Kasumi-1 (cell line): Measurements from ENCODE around the gene FIGN.

Experiments
- DNase-seq, 2 experiments: peaks; one replicate each; lab custom pipeline; 2025; lab: John Stamatoyannopoulos, UW

Gene FIGN

DNA sequence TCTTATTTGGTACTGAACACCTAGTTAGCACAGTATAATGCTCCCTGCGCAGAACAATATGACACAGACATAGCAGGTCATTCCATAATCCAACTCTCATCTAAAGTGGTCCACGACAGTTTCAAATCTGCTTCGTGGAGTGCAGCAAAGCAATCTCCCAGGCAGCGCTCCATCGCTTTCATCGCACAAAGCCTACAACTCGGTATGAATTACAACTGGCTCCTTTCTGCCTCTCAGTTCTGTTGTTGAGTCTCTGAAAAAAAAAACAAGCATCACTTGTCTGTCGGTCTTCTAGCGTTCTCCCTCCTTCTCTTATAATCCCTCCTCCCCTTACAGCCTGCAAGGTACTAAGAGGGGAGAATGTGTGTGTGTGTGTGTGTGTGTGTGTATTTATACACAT lies 123.5 kb downstream of the FIGN start:
- DNase-seq: no peak

DNA sequence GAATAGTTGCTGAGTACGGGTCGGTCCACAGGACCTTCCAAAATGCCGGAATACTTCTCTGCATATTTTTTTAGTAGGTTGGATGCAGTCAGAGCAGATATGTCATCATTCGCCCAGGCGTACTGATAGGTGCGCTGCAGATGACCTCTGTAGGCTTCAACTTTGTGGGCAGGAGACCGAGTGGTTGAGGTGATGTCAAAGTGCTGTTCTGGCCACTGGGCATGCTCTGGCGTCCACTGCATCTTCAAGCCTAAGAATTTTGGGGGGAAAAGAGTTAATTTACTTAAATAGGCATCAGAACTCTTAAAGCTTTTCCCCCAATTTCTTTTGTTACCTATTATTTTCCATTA lies 124.3 kb downstream of the FIGN start:
- no peak for DNase-seq

DNA sequence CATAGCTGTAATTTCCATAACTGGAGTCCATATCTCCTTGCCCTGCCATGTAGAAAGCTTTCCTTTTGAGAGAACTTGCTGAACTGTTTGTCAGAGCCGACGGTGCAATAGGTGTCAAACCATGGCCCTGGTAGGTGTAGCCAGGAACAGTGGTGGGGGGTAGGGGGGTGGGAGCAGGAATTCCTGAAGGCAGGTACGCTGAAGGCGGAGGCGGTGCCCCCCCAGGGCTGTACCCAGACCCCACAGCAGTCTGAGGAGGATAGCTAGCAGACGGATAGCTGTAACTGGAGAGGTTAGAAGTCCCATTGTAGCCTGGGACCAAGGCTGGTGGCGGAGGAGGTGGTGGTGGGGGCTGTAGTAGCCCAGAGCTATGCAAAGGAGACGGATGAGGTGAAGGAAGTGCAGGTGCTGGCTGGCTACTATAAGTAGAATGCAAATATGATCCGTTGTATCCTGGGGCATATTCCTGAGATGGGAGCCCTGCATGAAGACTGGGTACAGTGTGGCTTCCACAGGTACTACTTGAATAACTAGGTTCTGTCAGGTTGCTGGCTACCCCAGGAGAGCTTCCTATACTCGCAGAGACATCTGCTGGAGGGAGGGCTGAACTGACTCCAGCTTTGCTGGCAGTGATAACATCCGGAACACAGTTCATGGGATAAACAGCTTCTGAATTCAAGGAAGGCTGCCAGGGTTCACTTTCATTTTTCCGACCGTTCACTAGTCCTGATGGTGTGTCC lies 124.8 kb downstream of the FIGN start:
- DNase-seq: no peak

DNA sequence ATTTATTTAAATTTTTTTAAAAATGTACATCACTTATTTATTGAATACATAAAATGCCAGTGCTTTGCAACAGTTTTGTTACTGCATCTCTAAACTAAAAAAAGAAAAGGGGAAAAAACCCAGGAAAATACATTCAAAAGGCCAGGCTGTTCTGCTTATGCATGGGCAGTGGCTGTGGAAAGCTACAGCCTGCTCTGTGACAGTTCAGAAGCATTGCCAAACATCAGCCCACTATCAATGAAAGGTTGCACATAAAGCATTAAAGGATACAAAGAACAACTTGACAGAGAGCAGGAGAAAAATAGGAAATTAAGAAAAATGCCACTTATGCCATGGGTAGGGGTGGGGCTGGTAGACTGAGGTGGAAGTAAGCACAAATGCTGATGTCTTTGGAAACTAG lies 128.2 kb downstream of the FIGN start:
- no peak for DNase-seq

DNA sequence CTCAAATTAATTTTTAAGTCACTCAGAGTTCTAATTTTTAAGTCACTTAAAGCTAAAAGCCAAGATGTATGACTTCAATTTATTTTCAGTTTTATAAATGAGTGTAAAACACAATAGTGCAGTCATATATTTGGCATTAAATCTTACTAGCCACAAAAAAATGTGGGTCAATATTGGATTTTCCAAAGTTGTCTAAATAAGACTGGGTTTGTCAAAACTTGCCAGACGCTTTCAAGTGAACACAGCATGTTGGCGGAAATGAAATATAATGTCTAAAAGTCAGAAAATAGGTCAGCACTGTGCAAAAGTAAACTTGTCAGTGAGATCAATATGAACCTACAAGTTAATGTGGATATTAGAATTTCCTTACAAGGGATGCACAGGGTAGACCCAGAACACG lies 128.9 kb downstream of the FIGN start:
- DNase-seq: no peak

DNA sequence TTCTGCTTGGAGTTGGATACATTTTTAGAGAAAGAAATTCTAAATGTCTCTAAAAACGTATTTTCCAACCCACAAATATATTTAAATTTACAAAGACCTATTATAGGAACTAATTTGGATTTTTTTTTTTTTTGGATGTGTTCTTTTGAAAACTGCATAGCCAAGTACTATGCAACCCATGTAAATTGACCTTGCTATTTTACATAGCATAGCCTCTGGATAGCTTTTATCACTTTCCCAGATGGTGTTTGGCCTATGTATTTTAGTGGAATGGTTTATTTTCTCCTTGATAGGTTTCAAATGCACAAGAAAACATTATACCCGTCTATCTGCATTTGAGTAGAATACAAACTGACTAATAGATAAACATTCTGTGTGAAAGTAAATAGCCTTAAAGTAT lies 130.0 kb downstream of the FIGN start:
- DNase-seq: no peak

DNA sequence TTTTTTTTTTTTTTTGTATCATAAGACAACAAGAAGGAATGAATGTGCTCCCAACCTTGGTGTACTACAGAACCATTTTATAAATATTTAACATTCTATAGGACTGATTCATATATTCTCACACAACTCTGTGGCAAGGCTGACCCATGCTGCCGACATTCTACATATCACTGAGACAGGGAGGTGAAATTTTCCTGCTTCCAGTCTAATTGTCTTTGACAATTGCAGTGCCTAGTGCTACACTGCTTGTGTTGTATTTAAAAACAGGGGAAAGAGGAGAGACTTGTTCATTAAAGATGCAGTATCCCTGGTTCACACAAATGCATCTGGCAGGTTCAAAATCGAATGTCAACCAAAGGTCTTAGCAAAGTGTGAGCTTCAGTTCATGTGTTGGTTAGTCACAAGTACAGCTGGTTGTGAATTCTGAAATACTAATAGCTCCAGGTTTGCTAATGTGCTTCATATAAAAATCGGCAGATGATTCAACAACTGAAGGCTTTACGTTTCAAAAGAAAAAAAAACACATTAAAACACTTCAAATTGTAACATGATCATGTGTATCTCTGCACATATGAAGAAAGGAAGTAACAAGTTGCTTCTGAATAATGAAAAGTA lies 130.8 kb downstream of the FIGN start:
- DNase-seq: no peak

DNA sequence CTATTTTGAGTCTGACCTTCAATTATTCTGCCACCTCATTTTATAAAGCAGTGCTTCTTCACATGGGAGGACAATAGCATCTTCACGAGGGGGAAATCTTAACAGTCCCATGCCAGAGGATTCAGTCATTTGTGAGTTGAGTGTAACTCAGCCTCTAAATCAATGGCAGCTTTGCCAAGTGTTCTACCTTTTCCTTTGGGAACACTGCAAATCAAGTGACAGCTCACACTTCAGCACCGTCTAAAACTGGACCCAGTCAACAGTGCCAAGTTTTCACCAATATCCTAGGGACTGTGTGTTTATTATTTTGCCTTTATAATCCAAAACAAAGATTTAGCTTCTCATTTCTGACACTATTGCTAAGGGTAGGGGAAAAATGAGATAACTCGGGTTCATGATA lies 133.6 kb downstream of the FIGN start:
- no peak for DNase-seq

DNA sequence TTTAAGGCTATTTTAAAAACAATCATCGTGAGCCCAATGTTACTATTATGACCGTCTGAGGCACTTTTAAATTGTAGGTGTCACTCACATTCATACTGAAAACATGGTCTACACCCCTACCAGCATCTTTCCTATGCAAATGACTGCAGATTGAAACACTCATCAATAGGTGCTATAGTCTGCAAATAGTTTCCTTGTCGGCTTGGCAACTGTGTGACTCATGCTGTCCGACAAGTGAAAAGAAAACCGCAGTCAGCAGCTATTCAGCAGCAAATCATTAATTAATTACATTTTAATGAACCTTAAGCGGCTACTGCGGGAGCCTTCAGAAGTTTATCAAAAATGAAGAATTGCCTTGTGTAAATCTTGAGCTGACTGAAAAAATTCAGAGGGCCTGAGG lies 134.4 kb downstream of the FIGN start:
- no peak for DNase-seq

DNA sequence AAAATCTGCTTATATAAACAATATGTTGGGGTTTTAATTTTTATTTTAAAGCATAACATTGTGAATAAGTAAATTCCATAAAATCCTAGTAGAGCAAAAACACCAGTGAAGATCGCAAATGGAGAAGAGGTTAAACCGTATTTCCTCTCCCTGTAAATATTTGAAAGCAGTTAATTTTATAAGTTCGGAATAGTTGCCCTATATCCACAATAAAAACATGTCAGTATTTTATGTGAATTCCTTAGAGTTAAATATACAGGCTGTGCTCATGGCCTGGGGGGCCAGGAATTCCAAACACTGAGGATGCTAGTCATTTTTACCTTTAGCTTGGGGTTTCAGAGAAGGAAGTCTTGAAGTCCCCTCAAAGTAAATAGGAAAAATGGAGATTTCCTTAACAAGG lies 135.0 kb downstream of the FIGN start:
- DNase-seq: no peak

DNA sequence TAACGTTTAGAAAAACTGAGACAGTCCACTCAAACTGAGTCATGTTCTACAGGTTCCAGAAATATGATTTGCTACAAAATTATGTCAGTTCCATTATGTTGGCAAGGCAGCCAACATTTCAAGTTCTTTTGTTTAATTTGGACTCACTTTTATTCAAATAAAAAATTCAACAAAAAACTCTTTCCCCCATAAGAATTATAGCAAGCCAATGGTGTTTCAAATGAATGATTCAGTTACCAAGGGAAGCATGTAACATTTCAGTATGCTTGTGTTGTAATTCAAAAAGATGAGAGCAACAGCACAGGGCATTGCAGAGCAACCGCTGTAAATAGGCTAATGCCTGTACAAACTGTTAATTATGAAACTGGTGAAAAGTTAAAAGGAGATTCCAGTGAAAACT lies 140.8 kb downstream of the FIGN start:
- no peak for DNase-seq

DNA sequence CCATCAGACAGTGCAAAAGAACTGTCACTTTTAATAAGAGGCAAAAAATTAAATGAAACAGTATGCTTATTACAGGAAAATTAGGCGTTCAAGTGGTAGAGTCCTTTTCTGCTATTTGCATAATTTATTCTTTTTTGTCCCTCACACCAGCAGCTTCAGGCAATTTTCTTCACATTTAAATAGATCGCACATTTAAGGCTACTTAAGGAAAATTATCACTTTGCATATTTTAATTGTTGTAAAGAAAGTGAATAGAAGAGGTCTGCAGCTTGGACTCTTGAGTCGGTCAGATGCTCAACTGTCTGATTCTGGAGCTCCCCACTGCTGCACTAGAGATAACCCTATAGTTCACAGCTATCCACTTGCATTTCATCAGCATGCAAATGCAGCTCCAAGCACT lies 141.3 kb downstream of the FIGN start:
- no peak for DNase-seq

DNA sequence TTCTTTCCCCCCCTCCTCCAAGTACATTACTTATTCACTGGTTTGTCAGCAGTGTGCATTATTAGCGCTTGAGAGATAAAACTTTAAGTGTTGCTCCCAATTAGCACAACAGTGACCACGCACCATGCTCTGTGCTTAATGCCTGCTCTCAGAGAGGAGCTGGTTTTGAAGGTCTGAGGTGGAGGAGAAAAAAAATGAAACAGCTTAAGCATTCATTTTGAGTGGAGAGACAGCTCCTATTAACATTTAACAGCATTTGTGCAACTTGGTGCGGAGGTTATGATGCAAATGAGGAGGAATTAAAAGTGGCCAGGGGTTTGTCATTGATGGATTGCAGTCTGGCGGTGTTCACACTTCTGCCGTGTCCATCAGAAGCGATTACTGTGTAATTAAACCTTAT lies 141.8 kb downstream of the FIGN start:
- DNase-seq: no peak

DNA sequence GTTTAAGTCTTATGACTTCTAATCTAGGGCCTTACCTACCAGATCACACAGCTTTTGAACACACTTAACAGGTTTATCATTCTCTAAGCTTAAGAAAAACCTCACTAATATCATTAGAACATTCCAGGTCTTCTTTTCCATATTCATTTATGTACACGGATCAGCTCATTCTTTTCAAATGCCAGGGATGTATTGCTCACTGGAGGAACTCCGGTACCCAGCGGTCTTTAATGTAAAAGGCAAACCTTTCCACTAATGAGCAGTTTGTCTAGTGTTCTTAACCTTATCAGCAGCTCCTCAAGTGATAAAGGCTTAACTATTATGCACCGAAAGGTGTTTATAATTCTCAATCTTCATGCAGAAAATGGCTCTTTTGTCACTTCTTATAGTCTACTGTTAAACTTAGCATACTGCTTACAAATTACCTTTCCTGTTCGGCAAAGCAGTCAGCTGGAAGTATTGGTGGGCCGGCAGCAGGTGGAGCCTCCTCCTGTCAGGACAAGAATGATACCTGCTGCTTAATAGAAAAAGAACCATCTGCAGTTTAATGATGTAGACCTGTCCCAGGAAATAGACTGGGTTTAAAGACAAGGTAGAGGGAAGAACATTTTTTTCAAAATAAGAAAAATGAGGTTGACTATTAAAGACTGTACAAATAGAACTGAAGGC lies 142.7 kb downstream of the FIGN start:
- DNase-seq: no peak

DNA sequence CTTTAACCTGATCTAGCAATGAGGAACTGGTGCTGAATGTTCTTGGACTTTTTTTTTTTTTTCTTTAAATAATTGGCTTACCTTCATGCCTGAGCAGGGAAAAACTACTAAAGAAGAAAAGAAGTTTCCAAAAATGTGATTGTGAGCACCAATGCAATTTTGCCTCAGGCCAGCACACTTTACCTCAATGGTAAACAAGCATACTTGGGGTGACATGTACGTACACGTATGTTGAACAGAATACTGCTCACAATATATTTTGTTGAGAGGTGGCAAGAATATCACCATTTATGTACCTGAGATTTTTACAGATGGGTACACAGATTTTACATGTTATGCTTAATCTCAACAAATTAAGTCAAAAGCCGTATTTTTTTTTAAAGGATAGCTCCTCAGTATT lies 144.3 kb downstream of the FIGN start:
- no peak for DNase-seq

DNA sequence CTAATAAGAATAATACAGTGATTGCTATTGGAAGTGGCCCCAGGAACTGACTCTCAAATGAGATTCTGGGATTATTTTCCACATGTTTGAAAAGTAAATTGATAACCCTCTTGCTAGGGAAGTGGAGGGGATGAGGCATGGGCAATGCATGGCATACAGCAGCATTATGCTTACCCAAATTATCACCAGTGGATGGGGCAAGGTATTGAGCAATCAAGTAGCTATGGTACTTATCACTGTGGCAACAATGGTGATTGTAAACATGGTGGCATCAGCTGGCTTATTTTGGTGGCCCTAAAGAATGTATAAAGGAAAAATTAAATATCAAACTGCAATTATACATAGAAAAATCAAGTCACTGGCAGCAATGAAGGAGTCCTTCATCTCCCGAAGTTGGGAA lies 155.1 kb downstream of the FIGN start:
- DNase-seq: no peak

DNA sequence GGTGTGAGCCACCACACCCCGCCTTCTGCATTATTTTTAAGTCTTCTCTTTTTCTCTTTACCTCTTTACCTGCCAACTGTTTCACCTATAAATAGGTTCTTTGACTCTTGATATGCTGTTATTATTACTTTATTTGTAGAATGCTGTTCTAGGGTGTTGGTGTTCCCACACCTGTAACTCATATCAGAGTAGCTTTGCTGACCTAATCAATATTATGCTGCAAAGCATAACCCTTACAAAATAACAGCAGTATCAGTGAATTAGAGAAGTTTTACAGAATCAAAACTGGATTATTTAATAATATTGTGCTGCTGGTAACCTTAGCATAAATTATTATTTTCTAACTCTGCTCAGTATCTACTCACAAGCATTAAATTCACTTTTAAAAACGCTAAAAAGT lies 161.5 kb downstream of the FIGN start:
- DNase-seq: no peak

DNA sequence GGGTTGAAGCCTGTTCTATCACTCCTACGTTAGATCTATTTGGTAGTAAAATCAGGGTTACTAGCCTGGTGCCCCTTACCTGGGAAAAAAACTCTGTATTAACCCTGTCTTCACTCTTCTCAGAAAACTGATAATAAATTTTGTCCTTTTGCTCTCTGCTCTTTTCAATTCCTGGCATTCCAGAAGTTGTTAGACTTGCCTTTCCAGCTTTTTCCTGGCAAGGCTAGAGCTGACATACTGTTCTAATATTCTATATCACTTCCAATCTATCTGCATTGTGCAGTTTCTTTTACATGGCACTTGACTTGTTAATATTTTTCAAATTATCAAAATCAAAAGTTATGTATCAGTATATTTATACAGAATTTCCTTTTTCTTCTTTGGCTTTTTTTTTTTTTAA lies 162.2 kb downstream of the FIGN start:
- no peak for DNase-seq

DNA sequence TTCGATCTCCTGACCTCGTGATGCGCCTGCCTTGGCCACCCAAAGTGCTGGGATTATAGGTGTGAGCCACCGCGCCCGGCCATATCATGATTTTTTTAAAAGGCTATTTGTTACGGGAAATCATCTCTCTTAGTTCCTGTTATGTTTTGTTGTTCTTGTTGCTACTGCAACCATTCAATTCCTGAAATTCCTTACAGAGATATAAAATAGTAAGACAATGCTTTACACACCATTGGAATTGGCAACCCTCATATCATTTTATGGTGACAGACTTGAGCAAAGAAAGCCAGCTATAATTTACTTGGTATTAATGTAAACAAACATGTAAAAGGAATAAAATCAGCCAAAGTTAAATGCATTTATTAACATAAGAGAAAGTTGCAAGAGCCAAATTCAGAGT lies 163.0 kb downstream of the FIGN start:
- DNase-seq: no peak

DNA sequence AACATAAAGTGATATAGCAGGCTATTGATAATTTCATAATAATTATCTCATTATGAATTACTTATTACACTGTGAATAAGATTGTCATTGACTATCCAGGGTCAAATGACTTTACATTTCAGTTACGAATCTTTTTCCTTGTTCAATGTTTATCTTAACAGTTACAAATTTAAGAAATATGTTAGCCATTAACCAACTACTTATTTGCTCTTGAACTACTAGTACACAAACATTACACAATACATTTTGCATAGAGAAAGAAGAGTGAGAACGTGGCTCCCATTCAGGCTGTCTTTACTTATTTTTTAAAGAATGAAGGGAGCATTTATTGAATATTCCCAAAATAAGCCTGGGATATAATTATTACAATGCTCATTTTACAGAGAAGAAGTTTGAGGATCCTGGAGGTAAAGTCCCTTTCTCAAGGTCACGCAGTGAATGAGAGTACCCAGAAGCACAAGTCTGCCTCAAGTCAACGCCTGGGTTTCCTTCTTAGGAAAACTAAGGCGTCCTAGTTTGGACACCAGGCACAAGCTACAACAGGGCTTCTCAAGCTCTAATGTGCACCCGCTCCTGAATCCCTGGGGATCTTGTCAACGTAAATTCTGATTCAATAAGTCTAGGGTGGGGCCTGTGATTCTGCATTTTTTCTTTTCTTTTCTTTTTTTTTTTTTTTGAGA lies 164.2 kb downstream of the FIGN start:
- no peak for DNase-seq

DNA sequence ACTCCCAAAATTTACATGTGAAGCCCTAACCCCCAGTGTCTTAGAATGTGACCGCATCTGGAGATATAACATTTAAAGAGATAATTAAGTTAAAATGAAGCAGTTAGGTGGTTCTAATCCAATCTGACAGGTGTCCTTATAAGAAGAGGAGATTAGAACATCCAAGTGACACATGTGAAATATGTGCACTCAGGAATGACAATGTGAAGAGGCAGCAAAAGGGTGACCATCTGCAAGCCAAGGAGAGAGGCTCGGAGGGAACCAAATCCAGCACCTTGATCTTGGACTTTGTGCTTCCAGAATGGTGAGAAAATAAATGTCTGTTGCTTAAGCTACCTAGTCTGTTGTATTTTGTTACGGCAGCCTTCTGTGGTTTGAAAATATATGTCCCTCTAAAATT lies 165.4 kb downstream of the FIGN start:
- DNase-seq: no peak

DNA sequence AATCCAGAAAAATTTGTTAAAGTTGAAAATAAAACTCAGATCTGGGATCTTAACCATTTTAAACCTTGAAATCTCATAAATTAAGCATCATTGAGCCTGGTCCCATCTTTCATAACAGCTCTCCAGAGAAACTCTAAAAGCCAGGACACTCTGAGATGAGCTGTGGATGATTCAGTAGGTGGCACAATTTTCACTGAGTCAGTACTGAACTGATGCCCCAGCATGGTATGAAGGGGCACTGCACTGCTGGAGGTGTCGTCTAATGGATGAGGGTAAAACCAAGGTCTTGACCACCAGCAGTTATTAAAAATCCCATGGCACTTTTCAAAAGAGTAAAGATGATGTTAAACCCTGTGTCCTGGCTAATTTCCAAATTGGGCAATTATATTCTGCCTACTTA lies 170.6 kb downstream of the FIGN start:
- no peak for DNase-seq

DNA sequence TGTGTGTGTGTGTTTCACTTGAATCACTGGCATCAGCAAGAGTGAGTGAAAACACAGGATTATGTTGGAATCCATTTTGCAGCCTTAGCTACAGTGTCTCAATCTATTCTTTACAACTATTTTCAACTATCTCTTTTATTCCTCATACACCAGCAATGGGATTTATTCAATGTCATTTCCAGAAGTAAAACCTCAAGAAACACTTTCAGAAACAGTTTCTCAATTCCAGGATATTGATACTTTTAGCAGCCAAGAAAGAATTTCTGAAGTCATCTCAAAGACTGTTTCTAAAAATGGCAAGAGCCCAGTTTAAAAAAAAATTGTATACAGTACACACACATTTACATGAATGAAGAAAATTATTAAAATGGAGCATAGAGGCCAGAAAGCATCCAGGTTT lies 171.6 kb downstream of the FIGN start:
- DNase-seq: no peak
